Activated naive CD4-positive, alpha-beta T cell treated with Interleukin-2 at 50 U/mL for 16 hours (primary cell): ENCODE results near the gene DAP3.
"Not testable (repeated sequence)": the region's sequence is repeated elsewhere in the genome, so short reads cannot be mapped to it uniquely, and the experiment has no call there.

Experiments
- DNase-seq: peaks from one replicate; pipeline ENCODE4 v3.0.0-alpha.2; 2020

DAP3 gene

DNA sequence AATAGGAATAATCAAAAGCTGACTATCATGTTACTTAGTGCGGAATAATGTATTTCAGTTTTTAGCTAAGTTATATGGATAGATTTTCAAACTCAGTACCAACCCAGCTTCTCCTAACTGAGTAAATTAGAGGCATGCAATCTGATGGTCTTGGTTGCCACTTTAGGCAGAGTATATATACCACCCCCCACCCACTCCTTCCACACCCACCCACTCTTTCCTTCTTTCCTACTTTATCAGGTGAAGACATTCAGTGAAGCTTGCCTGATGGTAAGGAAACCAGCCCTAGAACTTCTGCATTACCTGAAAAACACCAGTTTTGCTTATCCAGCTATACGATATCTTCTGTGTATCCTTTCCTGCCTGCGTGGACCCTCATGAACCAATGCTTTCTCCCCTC, 36.3 kb downstream of the DAP3 start:
- DNase-seq = no peak

DNA sequence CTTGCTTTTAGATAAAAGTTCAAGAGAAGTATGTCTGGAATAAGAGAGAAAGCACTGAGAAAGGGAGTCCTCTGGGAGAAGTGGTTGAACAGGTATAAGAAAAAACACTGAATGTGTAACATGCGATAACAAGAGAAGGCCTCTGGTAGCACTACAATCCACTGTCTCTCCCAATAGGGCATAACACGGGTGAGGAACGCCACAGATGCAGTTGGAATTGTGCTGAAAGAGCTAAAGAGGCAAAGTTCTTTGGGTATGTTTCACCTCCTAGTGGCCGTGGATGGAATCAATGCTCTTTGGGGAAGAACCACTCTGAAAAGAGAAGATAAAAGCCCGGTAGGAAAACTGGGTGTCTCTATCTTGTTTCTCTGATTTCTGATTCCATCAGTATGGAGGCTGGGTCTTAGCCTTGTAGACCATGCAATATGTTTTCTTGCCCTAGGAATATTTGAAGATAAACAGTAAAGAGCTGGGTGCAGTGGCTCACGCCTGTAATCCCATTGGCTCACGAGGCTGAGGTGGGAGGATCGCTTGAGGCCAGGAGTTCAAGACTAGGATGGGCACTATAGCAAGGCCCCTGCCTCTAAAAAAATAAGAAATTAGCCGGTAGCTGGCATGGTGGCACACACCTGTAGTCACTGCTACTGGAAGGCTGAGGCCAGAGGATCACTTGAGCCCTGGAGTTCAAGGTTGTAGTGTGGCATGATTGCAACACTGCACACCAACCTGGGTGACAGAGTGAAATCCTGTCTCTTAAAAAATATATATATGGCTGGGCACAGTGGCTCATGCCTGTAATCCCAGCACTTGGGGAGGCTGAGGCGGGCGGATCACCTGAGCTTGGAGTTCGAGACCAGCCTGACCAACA, 40.4 kb downstream of the DAP3 start:
- DNase-seq = no peak

DNA sequence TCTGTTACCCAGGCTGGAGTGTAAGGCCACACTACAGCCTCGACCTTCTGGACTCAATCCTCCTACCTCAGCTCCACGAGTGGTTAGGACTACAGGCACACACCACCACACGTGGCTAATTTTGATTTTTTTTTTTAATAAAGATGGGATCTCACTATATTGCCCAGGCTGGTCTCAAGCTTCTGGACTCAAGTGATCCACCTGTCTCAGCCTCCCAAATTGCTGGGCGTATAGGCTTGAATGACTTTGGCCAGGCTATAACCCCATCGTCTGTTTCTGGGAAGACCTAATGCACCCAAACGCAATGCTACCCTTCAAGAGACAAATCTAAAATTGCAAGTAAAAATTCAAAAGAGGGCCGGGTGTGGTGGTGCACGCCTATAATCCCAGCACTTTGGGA, 52.1 kb downstream of the DAP3 start:
- DNase-seq = no peak

DNA sequence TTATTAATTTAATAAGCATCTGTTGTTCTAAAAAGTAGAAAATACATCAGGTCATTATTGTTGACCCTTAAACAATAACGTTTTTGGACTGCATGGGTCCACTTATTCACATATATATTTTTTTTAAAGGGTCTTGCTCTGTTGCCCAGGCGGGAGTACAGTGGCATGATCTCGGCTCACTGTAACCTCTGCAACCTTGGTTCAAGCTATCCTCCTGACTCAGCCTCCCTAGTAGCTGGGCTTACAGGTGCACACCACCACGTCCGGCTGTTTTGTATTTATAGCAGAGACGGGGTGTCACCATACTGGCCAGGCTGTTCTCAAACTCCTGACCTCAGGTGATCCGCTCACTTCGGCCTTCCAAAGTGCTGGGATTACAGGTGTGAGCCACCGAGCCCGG, 53.0 kb downstream of the DAP3 start:
- no peak for DNase-seq

DNA sequence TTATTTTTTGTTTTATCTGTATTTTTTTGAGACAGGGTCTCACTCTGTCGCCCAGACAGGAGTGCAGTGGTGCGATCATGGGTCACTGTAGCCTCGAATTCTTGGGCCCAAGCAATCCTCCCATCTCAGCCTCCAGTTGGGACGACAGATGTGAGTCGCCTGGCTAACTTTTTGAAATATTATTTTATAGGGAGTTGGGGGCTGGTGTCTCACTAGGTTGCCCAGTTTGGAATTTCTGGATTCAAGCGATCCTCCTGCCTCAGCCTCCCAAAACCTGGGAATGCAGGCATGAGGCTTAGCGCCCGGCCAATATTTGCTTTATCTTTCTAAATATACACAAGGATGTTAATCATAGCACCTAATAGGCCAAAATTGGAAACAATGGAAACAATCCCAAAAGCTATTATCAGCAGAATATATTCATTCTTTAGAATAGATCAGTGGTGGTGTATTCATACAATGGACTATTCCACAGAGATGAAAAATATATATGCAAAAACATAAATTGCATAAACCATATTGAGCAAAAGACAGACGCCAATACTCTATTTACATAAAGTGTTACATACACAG, 55.9 kb downstream of the DAP3 start:
- DNase-seq = no peak

DNA sequence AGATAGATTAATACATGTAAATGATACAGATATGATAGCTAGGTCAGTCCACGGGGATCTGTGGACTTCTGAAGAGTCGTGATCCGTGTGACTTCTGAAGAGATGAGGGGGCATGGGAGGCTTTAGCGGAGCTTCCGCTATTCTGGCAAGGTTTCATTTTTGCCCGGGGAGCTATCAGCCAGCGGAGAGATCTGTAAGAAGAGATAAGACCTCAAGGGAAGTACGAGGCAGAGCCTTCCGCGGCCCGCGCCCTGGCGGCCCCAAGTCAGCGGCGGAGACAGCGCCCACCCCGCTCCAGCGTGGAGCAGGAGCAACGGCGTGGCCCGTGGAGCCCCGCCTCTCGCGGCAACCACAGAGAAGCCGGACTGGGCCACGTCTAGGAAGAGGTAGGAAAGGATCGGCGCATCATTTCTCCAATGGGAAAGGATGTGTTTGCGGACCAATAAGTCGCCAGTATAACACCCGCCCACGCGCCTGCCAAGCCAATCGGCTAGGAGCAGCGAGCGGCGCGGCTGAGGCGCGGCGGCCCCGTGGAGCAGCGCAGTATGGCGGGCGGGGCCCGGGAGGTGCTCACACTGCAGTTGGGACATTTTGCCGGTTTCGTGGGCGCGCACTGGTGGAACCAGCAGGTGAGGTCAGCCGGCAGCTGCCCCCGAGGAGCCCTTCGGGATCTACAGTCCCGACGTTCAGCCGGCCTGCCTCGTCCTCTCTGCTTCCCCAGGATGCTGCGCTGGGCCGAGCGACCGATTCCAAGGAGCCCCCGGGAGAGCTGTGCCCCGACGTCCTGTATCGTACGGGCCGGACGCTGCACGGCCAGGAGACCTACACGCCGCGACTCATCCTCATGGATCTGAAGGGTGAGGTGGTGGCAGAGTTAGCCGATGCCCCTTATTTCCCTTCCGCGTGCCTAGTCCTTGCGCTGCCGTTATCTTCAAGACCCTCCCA, 56.7 kb downstream of the DAP3 start:
- peak; percentile 97 for DNase-seq

DNA sequence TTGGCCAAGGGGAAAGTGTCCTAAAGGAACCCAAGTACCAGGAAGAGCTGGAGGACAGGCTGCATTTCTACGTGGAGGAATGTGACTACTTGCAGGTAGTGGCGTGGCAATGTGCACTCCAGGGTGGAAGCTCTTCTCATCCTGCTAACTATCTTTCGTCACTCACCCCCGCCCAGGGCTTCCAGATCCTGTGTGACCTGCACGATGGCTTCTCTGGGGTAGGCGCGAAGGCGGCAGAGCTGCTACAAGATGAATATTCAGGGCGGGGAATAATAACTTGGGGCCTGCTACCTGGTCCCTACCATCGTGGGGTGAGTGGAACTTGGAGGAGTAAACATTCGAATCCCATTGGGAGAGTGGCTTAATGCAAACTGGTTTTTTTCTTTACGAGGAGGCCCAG, 58.7 kb downstream of the DAP3 start:
- not testable (repeated sequence) for DNase-seq

DNA sequence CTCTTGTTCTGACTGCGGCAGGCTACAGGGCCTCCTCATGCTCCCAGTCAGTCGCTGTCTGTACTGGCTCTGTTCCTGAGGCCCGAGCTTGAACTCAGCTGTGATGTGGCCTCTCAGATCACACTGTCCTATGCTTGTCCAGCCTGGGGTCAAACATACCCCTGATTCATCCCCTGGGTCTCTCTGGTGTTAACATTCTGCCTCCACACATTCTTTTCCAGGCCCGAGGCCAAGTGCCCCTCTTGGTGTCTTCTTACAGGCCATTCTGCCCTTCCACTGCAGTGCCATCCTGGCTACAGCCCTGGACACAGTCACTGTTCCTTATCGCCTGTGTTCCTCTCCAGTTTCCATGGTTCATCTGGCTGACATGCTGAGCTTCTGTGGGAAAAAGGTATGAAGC, 59.2 kb downstream of the DAP3 start:
- not testable (repeated sequence) for DNase-seq

DNA sequence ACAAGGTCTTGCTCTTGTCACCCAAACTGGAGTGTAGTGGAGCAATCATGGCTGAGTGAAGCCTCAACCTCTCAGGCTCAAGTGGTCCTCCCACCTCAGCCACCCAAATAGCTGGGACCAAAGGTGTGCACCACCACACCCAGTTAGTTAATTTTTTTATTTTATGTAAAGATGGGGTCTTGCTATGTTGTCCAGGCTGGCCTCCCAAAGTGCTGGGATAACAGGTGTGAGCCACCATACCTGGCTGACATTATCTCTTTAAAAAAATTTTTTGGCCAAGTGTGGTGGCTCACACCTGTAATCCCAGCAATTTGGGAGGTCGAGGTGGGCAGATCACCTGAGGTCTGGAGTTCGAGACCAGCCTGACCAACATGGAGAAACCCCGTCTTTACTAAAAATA, 70.1 kb downstream of the DAP3 start:
- not testable (repeated sequence) for DNase-seq

DNA sequence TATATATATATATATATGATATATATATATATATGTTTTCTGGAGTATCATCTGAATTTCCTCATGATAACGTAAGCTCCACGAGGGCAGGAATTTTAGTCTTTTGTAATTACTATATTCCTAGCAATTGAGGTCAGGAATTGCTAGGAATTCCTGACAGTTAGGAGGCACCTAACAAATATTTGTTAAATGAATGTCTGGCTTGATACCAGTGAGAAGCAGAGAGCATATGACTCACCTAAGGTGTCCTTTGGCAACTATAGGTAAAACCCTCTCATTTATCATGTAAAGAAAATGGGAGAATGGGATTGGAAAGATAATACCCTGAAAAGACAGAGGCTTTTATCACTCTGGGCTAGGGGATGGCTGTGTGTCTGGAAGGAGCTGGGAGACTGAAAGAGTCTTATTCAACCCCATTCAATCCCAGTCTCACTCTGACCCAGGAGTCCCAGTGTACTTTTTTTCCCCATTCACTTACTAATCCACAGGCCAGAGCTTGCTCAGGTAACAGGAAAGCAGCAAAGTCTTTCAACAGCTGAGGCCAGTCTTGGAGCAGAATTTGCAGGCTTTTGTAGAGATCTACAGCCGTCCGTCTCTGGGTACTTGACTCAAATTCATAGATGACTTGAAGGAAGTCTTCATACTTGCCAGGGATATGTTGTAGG, 71.2 kb downstream of the DAP3 start:
- DNase-seq = no peak

DNA sequence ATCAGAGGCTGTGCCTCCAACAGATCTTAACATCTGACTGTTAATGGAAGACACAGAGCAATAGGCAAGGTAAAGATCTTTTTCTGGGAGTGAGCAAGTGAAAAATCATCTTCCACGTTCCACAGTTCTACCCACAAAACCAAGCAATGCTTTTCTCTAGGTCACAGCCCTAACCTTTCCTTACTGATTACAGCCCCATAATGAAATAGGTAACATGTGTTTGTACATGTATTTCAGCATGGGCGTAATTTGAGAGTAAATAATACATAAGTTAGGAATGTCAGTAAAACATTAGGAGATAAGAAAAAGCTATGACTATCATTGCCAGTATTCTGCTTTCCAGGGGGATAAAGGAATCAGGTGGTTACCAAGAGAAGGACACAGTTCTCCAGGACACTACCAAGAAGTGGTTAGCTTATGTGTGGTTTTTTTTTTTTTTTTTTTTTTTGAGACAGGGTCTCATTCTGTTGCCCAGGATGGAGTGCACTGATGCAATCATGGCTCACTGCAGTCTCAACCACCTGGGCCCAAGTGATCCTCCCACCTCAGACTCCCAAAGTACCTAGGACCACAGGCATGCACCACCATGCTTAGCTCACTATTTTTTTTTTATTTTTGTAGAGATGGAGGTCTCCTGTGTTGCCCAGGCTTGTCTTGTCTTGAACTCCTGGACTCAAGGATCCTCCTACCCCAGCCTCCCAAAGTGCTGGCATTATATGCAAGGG, 72.0 kb downstream of the DAP3 start:
- DNase-seq = no peak

DNA sequence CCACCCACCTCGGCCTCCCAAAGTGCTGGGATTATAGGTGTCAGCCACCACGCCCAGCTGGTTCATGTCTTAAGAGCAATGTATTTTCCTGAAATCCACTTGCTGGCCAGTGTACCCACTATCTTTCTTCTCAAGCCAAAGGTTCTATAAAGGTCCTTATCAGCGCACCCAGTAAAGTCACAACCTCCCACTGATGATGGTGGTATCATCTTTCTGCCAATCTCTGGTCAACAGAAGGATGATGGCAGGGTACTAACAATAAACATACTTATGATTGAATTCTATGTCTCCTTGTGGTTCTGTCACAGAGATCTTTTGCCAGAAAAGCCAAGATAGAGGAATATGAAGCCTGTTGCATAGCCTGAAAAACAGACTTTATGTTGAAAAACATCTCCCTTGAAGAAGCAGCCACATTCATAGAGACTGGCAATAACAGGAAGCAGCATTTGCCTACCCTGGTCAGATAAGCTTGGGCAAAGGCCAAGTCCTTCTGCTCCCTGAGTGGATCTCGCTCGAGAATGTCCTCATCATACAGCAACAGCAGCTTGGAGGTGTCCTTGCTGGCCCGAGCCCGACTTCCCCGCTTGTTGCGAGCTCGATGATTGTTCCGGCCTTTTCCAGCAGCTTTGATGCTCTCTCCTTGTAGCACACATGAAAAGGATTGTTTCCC, 73.0 kb downstream of the DAP3 start:
- no peak for DNase-seq

DNA sequence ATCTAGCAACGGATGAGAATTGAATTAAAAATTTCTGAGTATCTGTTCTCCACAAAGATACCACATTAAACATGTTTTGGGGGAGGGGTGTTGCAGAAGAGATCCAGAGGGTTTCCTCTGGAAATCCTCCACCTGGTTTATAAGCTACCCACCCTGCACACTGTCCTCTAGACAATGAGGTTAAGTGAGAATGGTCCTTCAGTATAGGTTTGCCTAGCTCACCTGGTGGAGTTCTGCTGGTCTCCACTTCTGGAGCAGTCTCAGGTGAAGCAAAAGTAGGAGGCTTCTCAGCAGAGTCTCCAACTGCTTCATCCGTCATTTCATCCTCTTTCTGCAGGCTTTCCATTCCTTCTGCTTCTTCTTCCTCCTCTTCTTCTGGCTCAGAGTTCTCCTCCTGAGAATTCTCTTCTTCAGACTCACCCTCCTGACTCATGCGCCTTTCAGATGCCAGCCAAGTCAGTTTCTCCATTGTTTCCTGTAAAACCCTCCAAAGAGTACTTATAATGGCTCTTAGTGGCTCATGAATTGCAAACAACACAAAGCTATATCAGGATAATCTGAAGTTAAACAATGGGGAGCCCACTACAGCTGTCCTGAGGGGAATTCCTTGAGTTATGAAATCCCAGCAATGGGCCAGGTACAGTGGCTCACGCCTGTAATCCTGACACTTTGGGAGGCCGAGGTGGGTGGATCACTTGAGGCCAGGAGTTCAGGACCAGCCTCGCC, 74.4 kb downstream of the DAP3 start:
- not testable (repeated sequence) for DNase-seq

DNA sequence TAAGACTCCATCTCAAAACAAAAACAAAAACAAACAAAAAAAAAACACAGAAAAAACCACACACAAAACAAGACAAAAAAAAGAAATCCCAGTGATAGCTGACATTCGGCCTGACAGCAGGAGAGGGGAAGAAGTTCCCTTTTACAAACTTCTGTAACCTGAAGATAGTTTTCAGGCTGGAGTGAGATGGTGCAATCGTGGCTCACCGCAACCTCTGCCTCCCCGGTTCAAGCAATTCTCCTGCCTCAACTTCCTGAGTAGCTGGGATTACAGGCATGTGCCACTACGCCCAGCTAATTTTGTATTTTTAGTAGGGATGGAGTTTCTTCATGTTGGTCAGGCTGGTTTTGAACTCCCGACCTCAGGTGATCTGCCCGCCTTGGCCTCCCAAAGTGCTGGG, 75.1 kb downstream of the DAP3 start:
- DNase-seq = not testable (repeated sequence)

DNA sequence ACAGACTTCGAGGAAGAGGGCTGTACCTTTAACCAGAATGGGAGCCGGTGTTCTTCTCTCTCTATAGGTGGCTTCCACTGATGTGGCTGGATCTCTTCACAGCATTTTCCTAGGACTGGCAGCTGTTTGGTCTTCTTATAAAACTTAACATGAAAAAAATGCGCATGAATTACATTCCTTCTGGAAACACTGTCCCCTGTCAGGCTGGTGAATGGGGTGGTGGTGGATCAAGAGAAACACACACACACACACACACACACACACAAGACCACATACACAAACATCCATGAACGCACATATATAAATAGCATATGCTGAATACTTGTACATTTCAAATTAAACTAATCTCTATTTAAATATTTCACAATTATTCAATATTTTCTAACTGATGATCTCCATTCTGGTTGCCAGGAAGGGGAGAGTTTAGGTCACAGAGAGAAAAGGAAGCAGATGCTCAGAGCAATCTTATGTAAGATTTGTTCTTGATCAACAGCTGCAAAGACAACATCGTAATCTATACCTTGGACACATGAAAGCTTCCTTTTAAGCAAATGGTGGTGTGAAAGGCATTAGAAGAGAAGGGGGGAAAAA, 78.6 kb downstream of the DAP3 start:
- DNase-seq = not testable (repeated sequence)

DNA sequence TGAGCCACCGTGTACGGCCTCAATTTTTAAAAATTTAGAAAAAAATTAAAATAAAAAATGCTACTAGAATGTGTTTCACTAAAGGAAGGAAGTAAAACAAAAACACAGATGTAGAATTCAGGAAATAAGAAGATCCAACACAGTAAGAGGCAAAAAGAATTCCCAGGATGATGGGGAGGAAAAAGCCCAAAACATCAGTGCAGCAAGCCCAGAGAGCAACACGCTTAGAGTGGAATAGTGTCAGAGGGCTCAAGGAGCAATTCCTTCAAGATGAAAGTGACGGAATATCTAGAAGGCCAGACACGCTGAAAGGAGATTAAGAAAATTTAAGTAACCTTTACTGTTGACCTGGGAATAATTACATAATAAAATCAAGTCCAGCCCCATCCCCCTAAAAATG, 80.4 kb downstream of the DAP3 start:
- no peak for DNase-seq

DNA sequence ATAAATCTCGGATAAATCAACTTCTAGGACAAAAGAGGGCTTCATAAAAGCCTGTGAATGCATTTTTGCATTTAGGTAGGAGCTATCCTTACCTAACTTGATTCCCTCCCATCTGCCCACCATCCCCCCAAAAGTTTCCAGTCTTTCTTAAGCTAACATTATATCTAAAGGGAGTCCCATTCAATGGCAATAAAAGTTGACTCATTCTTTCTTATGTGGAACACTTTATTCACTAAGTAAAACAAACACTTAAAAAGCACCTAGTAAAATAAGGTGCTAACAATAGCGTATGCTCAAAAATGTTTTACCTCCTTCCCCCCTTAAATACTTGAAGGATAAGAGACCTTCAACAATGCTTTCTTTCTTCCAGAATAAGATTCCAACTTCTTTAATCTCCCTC, 84.3 kb downstream of the DAP3 start:
- DNase-seq = no peak

DNA sequence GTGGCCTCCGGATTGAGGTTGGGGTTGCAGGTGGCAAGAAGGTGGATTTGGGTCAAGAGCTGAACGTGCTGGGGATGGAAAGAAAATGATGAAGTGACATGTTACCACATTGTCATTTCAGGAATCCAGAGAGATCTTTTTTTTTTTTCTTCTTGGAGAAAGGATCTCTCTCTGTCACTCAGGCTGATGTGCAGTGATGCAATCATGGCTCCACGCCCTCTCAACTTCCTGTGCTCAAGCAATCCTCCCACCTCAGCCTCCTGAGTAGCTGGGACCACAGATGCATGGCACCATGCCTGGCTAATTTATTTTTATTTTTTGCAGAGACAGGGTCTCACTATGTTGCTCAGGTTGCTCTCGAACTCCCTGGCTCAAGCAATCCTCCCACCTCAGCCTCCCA, 87.5 kb downstream of the DAP3 start:
- no peak for DNase-seq

DNA sequence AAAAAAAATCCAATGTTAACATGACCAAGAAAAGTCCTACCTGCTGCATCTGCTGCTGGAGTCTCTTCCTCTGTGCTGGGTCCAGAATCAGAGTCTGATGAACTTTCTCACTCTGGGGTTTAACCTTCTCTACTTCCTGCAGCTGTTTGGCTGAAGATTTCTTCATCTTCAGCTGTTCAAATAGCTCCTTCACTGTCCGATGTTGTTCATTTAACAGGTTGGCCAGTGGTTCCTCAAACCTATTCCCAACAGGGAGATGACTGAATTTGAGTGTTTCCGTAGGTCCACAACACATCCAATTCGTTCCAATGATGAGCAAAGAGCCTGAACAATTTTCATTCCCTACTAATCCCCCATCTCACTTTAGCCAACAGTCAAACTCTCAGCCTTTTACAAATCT, 88.7 kb downstream of the DAP3 start:
- no peak for DNase-seq
